ENCODE results near the gene PTPRF.

- no peak for TF ChIP-seq BHLHE40 (IDR thresholded peaks at IDR 0.05; ENCODE audit: borderline replicate concordance)
- TF ChIP-seq SUZ12 (IDR thresholded peaks at IDR 0.05) = no peak
- TF ChIP-seq FOXM1 (IDR thresholded peaks at IDR 0.05; ENCODE audit: borderline replicate concordance) = no peak
- no peak for TF ChIP-seq CTBP1 (IDR thresholded peaks at IDR 0.05; ENCODE audit: borderline replicate concordance)
- TF ChIP-seq, protein P1, sequence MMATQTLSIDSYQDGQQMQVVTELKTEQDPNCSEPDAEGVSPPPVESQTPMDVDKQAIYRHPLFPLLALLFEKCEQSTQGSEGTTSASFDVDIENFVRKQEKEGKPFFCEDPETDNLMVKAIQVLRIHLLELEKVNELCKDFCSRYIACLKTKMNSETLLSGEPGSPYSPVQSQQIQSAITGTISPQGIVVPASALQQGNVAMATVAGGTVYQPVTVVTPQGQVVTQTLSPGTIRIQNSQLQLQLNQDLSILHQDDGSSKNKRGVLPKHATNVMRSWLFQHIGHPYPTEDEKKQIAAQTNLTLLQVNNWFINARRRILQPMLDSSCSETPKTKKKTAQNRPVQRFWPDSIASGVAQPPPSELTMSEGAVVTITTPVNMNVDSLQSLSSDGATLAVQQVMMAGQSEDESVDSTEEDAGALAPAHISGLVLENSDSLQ (IDR thresholded peaks at IDR 0.05) = no peak
- no peak for TF ChIP-seq TARDBP (IDR thresholded peaks at IDR 0.05)
- no peak for TF ChIP-seq LEF1 (IDR thresholded peaks at IDR 0.05; ENCODE audit: borderline replicate concordance)
- no peak for TF ChIP-seq HDGF (IDR thresholded peaks at IDR 0.05; ENCODE audit: borderline replicate concordance)
- TF ChIP-seq NFRKB (IDR thresholded peaks at IDR 0.05) = no peak
Measured at GRCh38 chr1:43659212-43660166, 128.8 kb downstream of the PTPRF start.

Data from HEK293T (cell line).